Measurements from ENCODE around the gene RPS3. TPM values are rescaled to one million over a fixed set of nuclear protein-coding genes. Genes with fewer than 3 reads are reported as not detected.

RPS3 gene
- total and polyA plus RNA-seq, 2 of the 13 experiments (the other 11 are each of a cell fraction or from before 2014, with no cell fraction given): 2,143 to 3,616 TPM

GRCh38 chr11:75425422-75425821 lies 26.1 kb downstream of the RPS3 start (continued):
- TF ChIP-seq ZNF574 (CRISPR knock-in tag; IDR thresholded peaks at IDR 0.05) (0 out of 2 replicates have a peak, but pooled peaks have one; percentile 16), ZNF10 (CRISPR knock-in tag; IDR thresholded peaks at IDR 0.05; ENCODE audit: borderline replicate concordance, low read depth) (no peak), ZNF713 (CRISPR knock-in tag; IDR thresholded peaks at IDR 0.05) (no peak), ZNF232 (CRISPR knock-in tag; IDR thresholded peaks at IDR 0.05; ENCODE audit: borderline replicate concordance) (no peak), PHB2 (IDR thresholded peaks at IDR 0.05; ENCODE audit: partially characterized antibody) (no peak), FOXM1 (CRISPR knock-in tag; IDR thresholded peaks at IDR 0.05) (no peak), ZNF562 (CRISPR knock-in tag; IDR thresholded peaks at IDR 0.05; ENCODE audit: borderline replicate concordance) (no peak), CENPX (CRISPR knock-in tag; IDR thresholded peaks at IDR 0.05) (no peak), TFDP1 (CRISPR knock-in tag; IDR thresholded peaks at IDR 0.05; ENCODE audit: borderline replicate concordance) (no peak), JUND (CRISPR knock-in tag; IDR thresholded peaks at IDR 0.05) (no peak), HNF4G (IDR thresholded peaks at IDR 0.05; ENCODE audit: borderline replicate concordance, low read depth, low read length) (no peak), HNF4G (CRISPR knock-in tag; IDR thresholded peaks at IDR 0.05; ENCODE audit: borderline replicate concordance, low read depth) (no peak), ZSCAN31 (CRISPR knock-in tag; IDR thresholded peaks at IDR 0.05; ENCODE audit: low read depth) (no peak), FOXK2 (IDR thresholded peaks at IDR 0.05) (no peak), ZNF768 (CRISPR knock-in tag; IDR thresholded peaks at IDR 0.05) (peak; percentile 38; the same call in 1 of the 2 replicates), NCOA5 (CRISPR knock-in tag; IDR thresholded peaks at IDR 0.05) (no peak), TSC22D2 (CRISPR knock-in tag; IDR thresholded peaks at IDR 0.05; ENCODE audit: borderline replicate concordance) (no peak), ZNF550 (CRISPR knock-in tag; IDR thresholded peaks at IDR 0.05; ENCODE audit: borderline replicate concordance) (no peak), CTCF (CRISPR knock-in tag; IDR thresholded peaks at IDR 0.05) (peak; percentile 66), ZBTB37 (CRISPR knock-in tag; IDR thresholded peaks at IDR 0.05) (no peak), TCF7L2 (IDR thresholded peaks at IDR 0.05; ENCODE audit: low read depth, low read length) (no peak), ATF5 (CRISPR knock-in tag; IDR thresholded peaks at IDR 0.05; ENCODE audit: low read depth) (no peak), IKZF1 (IDR thresholded peaks at IDR 0.05) (no peak), HES4 (CRISPR knock-in tag; IDR thresholded peaks at IDR 0.05; ENCODE audit: borderline replicate concordance) (no peak), STAG1 (CRISPR knock-in tag; IDR thresholded peaks at IDR 0.05) (peak; percentile 34)

Data from HepG2 (cell line).